Omental fat pad (tissue), 4 donors: ENCODE measurements around the gene PEMT. TPM values are rescaled to one million over a fixed set of nuclear protein-coding genes. Genes with fewer than 3 reads are reported as not detected.
"Not testable (repeated sequence)": the region's sequence is repeated elsewhere in the genome, so short reads cannot be mapped to it uniquely, and the experiment has no call there.

Source experiments
- ATAC-seq: fragments of 150-250 bp; one replicate; pipeline ENCODE4 v1.9.1; 2016; ENCODE audit warnings: mild to moderate bottlenecking, moderate library complexity; ENCODE audit not compliant: low FRiP score
- DNase-seq: peaks from one replicate; pipeline ENCODE4 v3.0.0-alpha.2; 2019; ENCODE audit warnings: low spot score
- CTCF ChIP-seq, 3 donors: fragments of 450-650 bp; IDR thresholded peaks; one replicate each; pipeline ENCODE4 v1.5.1; 2016 to 2017; ENCODE audit warnings: antibody characterized with exemption in 3 of 3, mild to moderate bottlenecking in 3 of 3, moderate library complexity in 2 of 3
- total RNA-seq, 4 donors: library from RNA; depleted of rRNA; stranded (reverse); fragments of >200 nt; gene quantifications; one replicate each; pipeline ENCODE4 v1.1.0, GENCODE V29; 2016

The PEMT gene
- total RNA-seq, 4 donors from 2014 or later: 32.2 to 181 (median 57.1) TPM

- TF ChIP-seq CTCF (IDR thresholded peaks at IDR 0.05): no peak
Measured at GRCh38 chr17:17468217-17469010, 123.1 kb downstream of the PEMT start.

DNA sequence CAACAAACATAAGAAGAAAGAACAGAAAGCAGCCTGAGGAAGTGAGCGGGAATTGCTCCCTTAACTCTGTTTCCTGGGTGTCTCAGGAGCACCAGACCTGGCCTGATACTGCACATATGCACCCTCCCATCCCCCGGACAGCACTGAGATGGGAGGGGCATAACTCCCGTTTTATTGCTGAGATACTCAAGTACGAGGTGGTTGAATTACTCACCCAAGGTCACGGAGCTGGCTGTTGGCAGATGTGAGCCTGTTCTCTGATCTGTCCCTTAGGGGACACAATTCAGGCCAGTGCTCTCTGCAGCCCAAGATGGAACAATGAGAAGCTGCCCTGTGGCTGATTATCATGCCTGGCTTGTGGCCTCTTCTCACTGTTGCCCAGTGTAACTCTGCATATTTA is 123.8 kb downstream of the PEMT start:
- ATAC-seq: no peak
- DNase-seq: no peak
- TF ChIP-seq CTCF (IDR thresholded peaks at IDR 0.05): no peak

More at GRCh38 chr17:17468217-17469010, 123.1 kb downstream of the PEMT start:
- ATAC-seq (no peak), DNase-seq (no peak)

- no peak for TF ChIP-seq CTCF (IDR thresholded peaks at IDR 0.05)
- ATAC-seq: no peak
Measured at GRCh38 chr17:17467016-17467415, 124.5 kb downstream of the PEMT start.

DNA sequence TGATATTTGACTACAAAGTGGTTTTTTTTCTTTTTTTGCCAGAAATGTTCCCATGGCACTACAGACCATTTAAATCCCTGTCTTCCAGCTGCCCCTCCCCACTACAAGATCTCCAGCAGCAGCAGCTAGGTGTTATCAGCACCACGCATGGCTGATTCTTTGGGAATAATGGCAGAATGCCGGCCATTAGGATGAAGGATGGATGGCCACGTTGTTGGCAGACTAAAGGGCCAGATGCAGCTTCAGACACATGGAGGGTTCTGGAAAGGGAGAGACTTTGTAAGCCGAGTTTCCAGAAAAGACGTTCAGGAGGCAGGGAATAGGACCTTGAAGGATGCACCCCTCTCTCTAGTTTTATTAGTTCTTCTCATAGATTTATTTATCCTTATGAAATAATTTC is 125.0 kb downstream of the PEMT start:
- ATAC-seq (no peak), DNase-seq (no peak)
- TF ChIP-seq CTCF (IDR thresholded peaks at IDR 0.05): no peak

More at GRCh38 chr17:17467016-17467415, 124.5 kb downstream of the PEMT start:
- no peak for DNase-seq

- ATAC-seq, DNase-seq: not testable (repeated sequence)
Measured at GRCh38 chr17:17465878-17466277, 125.6 kb downstream of the PEMT start.

GRCh38 chr17:17463821-17464220 is 127.7 kb downstream of the PEMT start:
- no peak for TF ChIP-seq CTCF (IDR thresholded peaks at IDR 0.05)
- ATAC-seq (no peak), DNase-seq (no peak)

GRCh38 chr17:17462048-17462824 is 129.3 kb downstream of the PEMT start:
- no peak for TF ChIP-seq CTCF (IDR thresholded peaks at IDR 0.05)
- ATAC-seq (no peak), DNase-seq (no peak)
